ENCODE results near the gene ASPHD1.

Gene ASPHD1

DNA sequence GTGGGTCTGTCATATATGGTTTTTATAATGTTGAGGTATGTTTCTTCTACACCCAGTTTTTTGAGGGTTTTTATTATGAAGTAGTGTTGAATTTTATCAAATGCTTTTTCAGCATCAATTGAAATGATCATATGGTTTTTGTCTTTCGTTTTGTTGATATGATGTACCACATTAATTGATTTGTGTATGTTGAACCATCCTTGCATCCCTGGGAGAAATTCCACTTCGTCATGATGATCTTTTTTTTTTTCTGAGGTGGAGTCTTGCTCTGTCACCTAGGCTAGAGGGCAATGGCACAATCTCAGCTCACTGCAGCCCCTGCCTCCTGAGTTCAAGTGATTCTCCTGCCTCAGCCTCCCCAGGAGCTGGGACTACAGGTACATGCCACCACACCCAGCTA is 47.6 kb downstream of the ASPHD1 start:
- DNase-seq: no peak

DNA sequence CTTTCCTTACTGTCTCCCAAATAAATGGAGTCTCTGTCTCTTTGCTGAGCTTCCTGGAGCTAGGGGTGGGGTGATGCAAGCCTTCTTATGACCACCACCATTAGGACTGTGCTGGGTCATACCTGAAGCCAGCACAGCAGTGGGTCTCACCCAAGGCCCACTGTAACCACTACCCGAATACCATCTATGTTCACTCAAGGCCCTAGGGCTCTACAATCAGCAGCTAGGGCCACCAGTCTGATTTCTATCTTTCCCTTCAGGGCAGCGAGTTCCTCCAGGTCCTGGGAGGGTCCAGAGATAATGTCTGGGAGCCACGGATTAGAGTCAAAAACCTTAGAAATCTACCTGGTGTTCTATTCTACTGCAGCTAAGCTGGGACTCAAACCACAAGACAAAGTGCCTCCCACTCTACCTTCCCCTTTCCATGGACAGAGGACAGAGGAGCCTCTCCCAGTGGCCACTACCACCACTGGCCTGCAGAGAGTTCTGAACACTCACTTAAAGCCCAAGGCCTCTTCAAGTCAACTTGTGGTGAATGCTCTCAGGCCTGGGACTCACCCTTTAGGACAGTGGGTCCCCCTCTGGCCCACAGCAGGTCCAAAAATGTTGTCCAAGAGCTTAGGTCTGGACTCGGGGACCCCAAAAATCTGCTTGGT is 50.6 kb downstream of the ASPHD1 start:
- no peak for DNase-seq

DNA sequence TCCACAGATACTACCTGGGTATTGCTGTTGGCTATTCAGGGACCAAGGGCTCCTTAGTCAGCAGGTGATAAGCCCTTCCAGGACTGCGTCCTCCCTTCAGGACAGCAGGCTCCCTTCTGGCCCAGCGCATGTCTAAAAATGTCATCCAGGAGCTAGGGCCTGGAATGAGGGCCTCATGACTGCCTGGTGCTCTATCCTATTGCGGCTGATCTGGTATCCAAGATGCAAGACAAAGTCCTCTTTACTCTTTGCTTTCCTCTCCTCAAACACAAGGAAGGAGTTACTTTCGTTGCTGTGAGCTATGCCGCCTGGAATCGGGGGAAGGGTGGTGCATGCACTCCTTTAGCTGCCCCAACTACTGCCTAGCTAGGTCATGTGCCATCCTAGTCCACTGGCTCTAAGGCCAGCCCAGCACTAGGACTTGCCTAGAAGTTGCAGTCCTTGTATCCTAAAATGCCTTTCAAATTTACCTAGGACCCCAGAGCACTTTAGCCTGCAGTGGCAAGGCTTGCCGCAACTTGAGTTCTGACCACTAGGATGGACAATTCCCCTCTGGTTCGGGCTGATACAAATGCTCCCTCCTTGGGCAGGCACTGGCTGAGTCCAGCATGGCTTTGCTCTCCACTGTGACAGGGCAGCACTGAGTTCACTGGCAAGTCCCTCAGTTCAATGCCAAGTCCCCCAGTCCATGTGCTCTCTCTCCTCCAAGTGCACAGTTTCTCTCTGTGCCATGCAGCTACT is 51.5 kb downstream of the ASPHD1 start:
- no peak for DNase-seq
